ENCODE results near the gene ZBTB4.

The ZBTB4 gene

DNA sequence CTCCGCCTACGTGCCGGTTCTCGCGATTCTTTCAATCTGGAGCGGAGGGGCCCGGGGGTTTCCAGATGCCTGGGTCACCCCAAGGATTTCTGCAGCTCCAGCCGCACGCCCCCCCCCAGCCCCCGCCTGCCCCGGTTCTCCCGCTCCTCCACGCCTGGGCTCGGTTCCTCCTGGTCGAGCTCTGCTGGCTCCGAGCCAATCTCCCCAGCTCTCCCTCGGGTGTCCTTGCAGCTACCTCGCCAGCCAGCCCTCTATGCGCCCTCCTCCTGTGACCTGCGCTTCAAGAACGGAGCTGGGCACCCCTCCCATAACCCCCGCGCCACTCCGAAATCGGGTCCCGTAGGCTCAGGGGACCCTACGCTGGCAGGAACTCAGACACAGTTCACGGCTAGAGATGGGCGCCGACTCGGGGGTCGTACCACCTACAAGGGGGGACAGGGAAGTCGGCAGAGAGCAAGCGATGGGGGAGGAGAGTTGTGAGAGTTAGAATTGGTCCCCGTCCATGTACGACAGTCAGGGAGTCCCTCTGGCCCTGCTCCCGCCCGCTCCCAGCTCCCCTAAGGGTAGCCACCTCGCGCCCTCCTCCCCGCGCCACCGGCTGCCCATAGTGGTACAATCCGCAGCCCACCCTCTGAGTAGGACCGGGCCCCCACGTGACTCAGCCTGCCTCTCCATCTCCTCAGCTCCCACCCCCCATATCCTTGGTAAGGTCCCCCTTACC, 39.2 kb downstream of the ZBTB4 start:
- DNase-seq (ENCODE audit: low spot score) = no peak

DNA sequence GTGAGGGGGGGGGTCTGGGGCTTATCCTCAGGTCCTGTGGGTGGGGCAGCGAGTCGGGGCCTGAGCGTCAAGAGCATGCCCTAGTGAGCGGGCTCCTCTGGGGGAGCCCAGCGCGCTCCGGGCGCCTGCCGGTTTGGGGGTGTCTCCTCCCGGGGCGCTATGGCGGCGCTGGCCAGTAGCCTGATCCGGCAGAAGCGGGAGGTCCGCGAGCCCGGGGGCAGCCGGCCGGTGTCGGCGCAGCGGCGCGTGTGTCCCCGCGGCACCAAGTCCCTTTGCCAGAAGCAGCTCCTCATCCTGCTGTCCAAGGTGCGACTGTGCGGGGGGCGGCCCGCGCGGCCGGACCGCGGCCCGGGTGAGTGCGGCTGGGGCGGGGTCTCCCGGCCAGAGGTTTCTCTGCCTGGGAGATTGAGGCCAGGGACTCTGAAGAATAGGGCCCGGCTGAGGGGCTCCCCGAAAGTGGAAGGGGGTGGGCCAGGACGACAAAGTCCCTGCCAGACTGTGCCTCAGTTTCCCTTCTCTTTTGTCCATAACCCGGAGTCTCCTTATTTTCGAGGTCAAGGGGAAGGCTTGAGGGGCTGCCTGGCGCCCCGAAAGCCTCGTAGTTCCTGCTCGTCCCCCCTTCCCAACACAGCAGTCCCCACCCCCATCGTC, 39.8 kb downstream of the ZBTB4 start, which contains the start of gene FGF11:
Gene FGF11 (plus strand): TSS at position 51 of the 651 bp plus-strand sequence. CDS start 109 bp downstream, at position 160.
- no peak for DNase-seq (ENCODE audit: low spot score)

DNA sequence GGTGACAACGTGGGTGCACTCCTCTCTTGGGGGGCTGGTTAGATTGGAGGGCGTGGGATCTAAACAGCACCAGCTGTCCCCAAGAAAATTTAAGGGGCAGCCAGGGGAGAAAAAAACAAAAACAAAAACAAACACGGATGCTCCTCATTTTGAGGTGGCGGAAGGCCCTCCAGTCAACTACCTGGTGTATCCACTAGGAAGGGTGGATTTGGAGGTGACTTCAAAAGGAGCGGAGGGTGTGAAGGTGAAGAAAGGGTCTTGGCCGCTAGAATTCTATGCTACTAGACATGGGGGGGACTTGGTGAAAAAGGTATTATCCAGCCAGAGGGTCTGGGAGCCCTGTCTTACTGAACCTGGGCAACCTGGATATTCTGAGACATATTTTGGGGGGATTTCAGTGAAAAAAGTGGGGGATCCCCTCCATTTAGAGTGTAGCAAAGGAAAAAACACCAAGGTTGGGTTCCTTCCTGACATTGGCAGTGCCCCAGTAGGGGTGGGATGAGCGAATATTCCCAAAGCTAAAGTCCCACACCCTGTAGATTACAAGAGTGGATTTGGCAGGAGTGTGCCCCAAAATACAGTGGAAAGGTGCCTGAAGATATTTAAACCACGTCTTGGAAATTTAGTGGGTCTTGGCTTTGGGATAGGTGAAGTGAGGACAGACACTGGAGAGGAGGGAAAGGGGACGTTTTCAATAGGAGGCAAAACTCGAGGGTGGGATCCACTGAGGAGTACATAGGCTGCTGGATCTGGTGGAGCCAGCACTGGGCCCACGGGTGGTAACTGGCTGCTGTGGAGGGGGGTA, 40.6 kb downstream of the ZBTB4 start:
- no peak for DNase-seq (ENCODE audit: low spot score)

DNA sequence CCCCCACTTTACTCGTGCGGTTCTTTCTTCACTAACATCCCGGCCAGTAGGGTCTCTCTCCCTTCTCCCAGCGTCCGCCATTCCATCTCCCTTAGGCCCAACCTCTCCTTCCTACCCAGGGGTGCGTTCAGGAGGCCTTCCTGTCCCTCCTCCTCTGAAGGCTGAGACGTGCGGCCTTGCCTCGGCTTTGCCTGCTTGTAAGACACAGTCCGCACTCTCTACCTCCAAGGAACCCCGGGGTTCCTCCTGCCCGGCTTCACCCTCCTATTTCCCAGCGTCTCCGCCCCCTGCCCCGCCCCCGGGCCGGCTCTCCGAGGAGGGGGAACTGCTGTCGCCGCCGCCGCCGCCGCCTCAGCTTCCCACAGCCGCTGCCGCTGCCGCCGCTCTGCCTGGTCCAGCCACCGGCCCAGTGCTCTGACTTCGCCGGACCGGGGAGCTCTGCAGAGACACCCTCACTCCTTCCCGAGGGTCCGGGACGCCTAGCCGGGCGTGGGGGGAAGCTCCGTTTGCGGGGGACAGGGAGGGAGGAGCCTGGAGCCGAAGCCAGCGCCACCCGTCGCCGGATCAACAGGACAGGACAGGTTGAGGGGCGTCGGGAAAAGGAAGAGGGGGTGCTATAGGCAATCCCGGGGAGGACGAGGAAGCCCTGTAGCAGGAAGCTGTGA, 41.3 kb downstream of the ZBTB4 start:
- DNase-seq (ENCODE audit: low spot score) = no peak

DNA sequence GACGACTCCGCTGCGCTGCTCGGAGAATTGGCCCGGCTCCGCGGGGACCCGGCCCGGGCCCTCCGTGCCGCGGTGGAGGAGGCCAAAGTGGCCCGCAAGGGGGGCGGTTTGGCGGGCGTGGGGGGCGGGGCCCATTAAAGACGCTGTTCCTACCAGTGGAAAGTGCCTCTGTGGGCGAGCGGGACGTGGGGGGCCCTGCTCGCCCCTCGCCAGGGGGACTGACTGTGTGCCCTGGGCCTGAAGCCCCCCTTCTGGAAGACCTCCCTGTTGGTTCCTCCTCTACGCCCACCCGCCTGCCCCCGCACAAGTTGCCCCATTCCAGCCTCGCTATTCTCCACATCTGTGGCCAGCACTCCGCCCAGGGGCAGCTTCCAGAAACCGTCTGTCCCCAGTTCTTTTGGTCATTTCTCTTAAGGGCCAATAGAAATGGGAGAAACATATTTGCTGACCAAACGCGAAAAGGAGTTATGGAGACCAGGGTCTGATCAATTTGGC, 42.0 kb downstream of the ZBTB4 start:
- DNase-seq (ENCODE audit: low spot score) = no peak

DNA sequence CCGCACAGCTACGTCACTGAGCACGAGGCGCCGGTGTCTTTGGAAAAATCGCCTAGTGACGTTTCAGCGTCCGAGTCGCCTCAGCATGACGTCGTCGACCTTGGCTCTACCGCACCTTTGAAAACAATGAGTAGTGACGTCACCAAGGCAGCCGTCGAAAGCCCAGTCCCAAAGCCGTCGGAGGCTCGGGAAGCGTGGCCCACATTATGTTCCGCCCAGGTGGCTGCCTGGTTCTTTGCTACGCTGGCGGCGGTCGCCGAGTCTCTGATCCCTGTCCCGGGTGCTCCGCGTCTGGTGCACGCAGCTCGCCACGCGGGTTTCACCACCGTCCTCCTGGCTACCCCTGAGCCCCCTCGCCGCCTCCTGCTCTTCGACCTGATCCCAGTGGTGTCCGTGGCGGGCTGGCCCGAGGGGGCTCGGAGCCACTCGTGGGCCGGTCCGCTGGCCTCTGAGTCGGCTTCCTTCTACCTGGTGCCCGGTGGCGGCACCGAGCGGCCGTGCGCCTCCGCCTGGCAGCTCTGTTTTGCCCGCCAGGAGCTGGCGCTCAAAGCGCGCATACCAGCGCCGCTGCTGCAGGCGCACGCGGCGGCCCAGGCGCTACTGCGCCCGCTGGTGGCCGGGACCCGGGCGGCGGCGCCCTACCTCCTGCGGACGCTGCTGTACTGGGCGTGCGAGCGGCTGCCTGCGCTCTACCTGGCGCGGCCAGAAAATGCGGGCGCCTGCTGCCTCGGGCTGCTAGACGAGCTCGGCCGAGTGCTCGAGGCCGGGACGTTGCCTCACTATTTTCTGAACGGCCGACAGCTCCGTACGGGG, 42.7 kb downstream of the ZBTB4 start:
- DNase-seq (ENCODE audit: low spot score) = peak; percentile 84

DNA sequence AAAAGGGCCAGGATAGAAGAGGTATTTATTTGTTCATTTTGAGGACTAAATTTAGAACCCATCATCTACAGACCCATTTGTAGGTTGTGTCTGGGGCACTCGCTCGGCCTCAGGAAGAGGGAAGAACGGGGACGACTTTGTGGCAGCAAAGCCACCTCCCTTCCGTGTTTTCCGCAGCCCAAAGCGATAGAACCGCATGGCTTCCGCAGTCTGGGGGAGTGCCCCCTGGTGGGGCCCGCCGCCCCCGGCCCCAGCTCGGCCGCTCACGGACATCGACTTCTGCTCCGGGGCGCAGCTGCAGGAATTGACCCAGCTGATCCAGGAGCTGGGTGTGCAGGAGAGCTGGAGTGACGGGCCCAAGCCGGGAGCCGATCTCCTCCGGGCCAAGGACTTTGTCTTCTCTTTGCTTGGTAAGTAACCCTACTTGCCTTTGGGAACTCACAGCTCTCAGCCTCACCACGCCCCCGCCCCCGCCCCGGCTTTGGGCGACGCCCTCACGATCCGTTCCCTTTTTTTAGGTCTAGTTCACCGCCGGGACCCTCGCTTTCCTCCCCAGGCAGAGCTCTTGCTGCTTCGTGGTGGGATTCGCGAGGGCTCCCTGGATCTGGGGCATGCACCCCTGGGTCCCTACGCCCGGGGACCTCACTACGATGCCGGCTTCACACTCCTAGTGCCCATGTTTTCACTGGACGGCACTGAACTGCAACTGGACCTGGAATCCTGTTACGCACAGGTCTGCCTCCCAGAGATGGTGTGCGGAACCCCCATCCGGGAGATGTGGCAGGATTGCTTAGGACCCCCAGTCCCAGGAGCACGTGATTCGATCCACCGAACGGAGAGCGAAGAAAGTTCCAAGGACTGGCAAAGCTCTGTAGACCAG, 43.5 kb downstream of the ZBTB4 start:
- peak; percentile 42 for DNase-seq (ENCODE audit: low spot score)

DNA sequence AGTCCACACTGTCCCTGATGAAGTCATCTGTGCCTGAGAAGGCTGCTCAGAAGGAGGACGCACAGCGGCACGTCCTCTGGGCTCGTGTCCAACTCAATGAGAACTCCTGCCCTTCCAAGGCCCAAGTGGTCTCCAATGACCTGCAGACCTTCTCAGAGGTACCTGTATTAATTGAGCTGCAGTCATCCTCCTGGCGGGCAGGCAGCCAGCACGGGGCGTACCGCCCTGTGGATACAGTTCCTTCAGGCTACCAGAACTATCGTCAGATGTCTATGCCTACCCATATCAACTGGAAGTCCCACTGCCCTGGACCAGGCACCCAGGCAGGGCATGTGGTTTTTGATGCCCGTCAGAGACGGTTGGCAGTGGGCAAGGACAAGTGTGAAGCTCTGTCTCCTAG, 47.1 kb downstream of the ZBTB4 start:
- no peak for DNase-seq (ENCODE audit: low spot score)

DNA sequence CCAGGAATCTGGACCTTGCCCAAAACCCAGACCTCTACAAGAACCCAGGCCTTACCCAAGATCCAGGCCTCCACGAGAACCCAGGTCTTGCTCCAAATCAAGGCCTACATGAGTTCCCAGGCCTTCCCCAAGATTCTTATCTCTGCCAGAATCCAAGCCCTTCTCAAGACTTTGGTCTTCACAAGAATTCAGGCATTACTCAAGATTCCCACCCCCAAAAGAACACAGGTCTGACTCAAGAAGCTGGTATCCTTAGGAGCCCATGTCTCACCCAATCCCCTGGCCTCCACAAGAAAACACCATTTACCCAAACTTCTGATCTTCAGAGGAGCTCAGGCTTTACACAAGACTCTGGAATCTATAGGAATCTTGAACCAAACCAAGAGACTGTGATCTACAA, 48.2 kb downstream of the ZBTB4 start:
- DNase-seq (ENCODE audit: low spot score) = no peak

DNA sequence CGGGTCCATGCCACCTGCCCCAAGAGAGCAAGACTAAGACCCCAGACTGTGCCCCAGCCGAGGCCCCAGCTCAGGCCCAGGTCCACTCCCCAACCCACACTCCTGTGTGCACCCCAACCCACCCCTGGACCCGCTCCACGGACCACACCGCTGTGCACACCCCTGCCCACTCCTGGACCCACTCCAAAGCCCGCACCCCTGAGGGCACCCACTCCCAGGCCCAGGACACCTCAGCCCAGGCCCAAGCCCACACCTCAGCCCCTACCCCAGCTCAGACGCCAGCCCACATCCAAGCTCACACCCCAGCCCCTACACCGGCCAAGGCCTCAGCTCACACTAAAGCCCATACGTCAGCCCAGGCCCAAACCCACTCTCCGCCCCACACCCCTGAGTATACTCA, 49.7 kb downstream of the ZBTB4 start:
- no peak for DNase-seq (ENCODE audit: low spot score)

DNA sequence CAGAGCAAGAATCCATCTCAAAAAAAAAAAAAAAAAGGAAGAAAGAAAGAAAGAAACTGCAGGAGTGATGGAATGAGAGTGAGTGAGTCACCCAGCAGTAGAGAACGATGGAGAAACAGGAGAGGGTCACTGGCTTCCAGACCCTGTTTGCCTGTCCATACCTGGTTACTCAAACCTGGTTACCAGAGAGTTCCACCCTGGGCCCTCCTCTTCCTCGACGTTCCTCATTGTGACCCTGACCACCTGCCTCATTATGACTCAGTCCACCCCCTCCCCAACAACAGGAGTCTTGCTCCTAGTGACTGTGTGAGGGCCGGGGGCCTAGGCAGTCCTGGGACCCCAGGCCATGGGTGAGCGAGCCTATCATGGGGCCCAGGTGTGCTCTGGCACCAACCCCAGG, 50.9 kb downstream of the ZBTB4 start, which contains the start of gene SPEM3:
Gene SPEM3 (plus strand): TSS at position 301 of the 400 bp plus-strand sequence. CDS start 46 bp downstream, at position 347.
- no peak for DNase-seq (ENCODE audit: low spot score)

DNA sequence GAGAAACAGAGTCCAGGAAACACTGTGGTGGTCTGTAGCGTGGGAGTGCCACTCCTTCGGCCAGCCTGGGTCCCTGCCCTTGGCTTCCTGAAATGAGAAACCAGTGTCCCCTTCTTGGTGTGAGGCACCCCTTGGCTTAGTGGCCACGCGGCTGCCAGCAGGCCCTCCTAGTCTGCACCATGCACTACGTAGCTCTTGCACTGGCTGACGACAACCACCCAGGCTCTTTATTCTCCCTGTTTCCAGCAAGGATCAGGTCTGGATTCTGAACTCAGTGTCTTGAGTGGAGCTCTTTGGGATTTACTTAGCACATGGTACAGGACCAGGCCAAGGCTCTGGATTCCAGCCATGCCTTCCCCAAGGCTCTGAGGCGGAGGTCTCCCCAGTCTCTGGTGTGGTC, 51.9 kb downstream of the ZBTB4 start:
- no peak for DNase-seq (ENCODE audit: low spot score)

DNA sequence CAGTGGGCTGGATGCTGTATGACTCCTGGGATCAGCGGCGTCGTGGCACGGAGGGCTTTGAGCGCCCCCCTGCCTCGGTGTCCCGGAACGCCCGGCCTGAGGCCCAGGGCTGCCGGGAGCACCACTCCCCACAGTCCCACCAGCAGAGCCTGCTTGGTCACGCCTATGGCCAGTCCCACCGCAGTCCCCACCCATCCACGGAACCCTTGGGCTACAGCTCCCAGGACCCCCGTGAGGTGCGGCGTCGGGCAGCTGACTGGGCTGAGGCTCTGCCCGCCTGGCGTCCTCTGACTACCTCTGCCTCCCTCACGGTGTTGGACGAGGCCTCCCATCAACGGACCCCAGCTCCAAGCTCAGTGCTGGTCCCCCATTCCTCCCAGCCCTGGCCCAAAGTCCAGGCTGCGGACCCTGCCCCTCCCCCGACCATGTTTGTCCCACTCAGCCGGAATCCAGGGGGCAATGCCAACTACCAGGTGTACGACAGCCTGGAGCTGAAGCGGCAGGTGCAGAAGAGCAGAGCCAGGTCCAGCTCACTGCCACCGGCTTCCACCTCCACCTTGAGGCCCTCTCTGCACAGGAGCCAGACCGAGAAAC, 52.4 kb downstream of the ZBTB4 start:
- DNase-seq (ENCODE audit: low spot score) = no peak

DNA sequence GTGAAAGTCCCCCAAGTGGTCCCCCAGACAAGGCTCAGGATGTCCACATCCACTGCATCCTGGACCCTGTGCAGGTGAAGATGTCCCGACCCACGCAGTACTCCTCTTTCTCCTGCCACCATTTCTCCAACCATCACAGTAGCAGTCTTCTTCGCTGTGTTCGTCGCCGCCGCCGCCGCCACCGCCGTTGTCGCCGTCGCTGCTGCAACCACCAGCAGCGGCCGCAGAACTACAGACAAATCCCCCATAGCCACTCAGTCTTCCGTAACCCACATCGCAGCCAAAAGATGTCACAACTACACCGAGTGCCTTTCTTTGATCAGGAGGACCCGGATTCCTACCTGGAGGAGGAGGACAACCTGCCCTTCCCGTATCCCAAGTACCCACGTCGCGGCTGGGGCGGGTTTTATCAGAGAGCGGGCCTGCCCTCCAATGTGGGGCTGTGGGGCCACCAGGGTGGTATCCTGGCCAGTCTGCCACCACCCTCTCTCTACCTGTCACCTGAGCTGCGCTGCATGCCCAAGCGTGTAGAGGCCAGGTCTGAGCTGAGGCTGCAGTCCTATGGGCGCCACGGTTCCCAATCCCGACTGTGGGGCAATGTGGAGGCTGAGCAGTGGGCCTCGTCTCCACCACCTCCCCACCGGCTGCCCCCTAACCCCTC, 53.1 kb downstream of the ZBTB4 start:
- DNase-seq (ENCODE audit: low spot score) = no peak

DNA sequence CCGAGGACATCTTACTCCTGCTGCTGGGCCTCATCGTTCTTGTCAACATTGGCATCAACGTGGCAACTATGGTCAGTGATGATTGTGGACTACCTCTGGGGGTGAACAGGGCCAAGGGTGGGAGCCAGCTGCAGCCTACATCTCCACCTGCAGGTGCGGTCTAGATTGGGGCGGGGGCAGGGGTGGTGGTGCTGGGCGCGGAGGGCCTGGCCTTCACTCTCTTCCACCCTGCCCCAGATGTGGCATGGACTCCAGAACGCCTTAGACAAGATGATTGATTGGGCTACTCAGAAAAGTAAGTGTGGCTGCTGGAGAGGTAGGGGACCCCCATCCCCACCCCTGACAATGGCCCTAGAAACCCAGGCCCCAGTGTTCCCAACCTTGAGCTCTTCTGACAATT, 53.7 kb downstream of the ZBTB4 start:
- DNase-seq (ENCODE audit: low spot score) = no peak

DNA sequence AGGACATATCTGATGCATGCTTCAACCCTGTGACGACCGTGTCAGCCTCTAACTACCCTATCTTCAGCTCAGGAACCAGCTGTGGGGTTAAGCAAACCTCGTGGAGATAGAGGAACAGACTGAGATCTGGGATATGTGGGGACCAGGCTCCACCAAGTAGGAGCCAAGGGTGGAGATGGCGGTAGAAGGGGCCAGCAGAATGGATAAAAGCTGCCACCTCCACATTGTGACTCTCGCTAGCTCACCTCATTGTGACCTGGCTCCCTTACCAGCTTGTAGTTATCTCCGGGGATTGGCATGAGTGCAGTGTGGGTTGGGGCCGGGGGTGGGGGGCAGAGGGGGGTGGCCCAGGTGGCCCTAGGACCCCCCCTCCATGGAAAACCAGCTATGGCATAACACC, 54.1 kb downstream of the ZBTB4 start, which contains the start of gene SPEM2:
Gene SPEM2 (plus strand): TSS at position 301 of the 400 bp plus-strand sequence. CDS start 73 bp downstream, at position 374.
- no peak for DNase-seq (ENCODE audit: low spot score)

DNA sequence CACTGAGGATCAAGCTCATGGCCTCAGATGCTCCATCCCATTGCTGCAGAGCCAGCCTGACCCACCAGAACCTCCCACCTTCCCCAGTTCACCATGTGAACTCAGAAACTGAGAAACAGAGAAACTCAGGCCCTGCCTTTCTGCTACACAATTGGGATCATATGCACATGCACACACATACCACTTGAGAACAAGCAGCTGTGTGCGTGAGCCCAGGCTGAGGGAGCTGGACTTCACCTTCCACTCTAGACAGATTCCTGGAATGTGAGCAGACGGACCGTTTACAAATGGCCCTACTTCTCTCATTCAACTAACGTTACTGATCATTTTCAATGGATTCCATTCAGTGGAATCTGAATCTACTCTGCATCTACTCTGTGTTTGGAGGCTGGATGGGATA, 55.8 kb downstream of the ZBTB4 start:
- DNase-seq (ENCODE audit: low spot score) = no peak

DNA sequence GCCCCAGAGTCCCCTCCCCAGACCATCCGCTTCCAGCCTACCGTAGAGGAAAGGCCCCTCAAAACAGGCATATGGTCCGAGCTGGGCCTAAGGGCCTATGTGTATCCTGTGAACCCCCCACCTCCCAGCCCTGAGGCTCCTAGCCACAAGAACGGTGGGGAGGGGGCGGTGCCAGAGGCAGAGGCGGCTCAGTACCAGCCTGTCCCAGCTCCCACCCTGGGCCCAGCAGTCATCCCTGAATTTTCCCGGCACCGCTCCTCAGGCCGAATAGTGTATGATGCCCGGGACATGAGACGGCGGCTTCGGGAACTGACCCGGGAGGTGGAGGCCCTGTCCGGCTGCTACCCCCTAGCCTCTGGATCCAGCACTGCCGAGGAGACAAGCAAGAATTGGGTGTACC, 58.2 kb downstream of the ZBTB4 start:
- DNase-seq (ENCODE audit: low spot score) = no peak
